HL-60 (cell line): ENCODE data around the gene PKIB.

Source experiments
- DNase-seq, 2 experiments: peaks; one replicate each; pipeline ENCODE4 v3.0.0-alpha.2; 2010 to 2020; ENCODE audit warnings: low read depth in 1 of 2, low spot score in 1 of 2
- H3K27ac ChIP-seq: fragments of 250-450 bp; sonication (Bioruptor Pico); replicated peaks from 2 replicates; pipeline ENCODE4 v1.5.1; 2020; ENCODE audit warnings: mild to moderate bottlenecking, moderate library complexity
- H3K27me3 ChIP-seq: fragments of 250-450 bp; sonication (Bioruptor Pico); 2 replicates; pipeline ENCODE4 v1.5.1; 2021; ENCODE audit warnings: mild to moderate bottlenecking, moderate library complexity; ENCODE audit not compliant: insufficient read depth, poor library complexity, severe bottlenecking
- H3K4me3 ChIP-seq: replicated peaks from 2 replicates; pipeline ENCODE4 v1.5.1; 2011; ENCODE audit warnings: mild to moderate bottlenecking, control low read depth, low read length; ENCODE audit not compliant: insufficient read depth
- GABPA ChIP-seq: IDR thresholded peaks from 2 replicates; pipeline ENCODE4 v1.6.1; 2012; ENCODE audit warnings: low read depth
- POLR2AphosphoS5 ChIP-seq: IDR thresholded peaks from 2 replicates; pipeline ENCODE4 v1.6.1; 2012; ENCODE audit warnings: low read depth
- SPI1 ChIP-seq: IDR thresholded peaks from 2 replicates; pipeline ENCODE4 v1.6.1; 2012; ENCODE audit warnings: low read depth, mild to moderate bottlenecking, borderline replicate concordance
- TF ChIP-seq, protein P1 (sequence below): IDR thresholded peaks from one replicate; pipeline ENCODE4 v1.5.1; 2011; ENCODE audit warnings: low read length, control low read depth, inconsistent platforms; ENCODE audit not compliant: insufficient read depth
- TF ChIP-seq, protein P2 (sequence below): IDR thresholded peaks from 2 replicates; pipeline ENCODE4 v1.6.1; 2012; ENCODE audit warnings: low read depth; ENCODE audit not compliant: insufficient replicate concordance

The PKIB gene

DNA sequence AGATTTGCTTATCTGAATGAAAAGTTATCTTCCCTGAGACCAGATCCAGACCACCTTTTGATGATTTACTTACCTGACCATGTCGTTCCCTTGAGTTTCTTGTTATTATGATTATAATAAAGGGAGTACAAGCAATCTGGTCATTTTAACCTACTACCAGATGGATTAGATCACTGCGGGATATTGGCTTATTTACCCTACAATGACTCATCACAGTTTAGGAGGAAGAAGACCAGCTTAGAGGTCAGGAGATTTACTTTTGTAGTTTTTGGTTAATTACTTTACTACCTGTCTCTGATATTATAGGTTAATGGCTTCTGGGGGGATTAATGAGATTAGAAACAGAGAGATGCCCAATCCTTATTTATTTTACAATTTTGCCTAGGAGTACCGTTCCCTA lies 10.7 kb downstream of the PKIB start:
- H3K27me3 ChIP-seq = peaks cover 2% of the 10 kb centered on the region
- TF ChIP-seq, protein P1, sequence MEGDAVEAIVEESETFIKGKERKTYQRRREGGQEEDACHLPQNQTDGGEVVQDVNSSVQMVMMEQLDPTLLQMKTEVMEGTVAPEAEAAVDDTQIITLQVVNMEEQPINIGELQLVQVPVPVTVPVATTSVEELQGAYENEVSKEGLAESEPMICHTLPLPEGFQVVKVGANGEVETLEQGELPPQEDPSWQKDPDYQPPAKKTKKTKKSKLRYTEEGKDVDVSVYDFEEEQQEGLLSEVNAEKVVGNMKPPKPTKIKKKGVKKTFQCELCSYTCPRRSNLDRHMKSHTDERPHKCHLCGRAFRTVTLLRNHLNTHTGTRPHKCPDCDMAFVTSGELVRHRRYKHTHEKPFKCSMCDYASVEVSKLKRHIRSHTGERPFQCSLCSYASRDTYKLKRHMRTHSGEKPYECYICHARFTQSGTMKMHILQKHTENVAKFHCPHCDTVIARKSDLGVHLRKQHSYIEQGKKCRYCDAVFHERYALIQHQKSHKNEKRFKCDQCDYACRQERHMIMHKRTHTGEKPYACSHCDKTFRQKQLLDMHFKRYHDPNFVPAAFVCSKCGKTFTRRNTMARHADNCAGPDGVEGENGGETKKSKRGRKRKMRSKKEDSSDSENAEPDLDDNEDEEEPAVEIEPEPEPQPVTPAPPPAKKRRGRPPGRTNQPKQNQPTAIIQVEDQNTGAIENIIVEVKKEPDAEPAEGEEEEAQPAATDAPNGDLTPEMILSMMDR = no peak
- TF ChIP-seq GABPA (no peak), POLR2AphosphoS5 (no peak), SPI1 (no peak)
- TF ChIP-seq, protein P2, sequence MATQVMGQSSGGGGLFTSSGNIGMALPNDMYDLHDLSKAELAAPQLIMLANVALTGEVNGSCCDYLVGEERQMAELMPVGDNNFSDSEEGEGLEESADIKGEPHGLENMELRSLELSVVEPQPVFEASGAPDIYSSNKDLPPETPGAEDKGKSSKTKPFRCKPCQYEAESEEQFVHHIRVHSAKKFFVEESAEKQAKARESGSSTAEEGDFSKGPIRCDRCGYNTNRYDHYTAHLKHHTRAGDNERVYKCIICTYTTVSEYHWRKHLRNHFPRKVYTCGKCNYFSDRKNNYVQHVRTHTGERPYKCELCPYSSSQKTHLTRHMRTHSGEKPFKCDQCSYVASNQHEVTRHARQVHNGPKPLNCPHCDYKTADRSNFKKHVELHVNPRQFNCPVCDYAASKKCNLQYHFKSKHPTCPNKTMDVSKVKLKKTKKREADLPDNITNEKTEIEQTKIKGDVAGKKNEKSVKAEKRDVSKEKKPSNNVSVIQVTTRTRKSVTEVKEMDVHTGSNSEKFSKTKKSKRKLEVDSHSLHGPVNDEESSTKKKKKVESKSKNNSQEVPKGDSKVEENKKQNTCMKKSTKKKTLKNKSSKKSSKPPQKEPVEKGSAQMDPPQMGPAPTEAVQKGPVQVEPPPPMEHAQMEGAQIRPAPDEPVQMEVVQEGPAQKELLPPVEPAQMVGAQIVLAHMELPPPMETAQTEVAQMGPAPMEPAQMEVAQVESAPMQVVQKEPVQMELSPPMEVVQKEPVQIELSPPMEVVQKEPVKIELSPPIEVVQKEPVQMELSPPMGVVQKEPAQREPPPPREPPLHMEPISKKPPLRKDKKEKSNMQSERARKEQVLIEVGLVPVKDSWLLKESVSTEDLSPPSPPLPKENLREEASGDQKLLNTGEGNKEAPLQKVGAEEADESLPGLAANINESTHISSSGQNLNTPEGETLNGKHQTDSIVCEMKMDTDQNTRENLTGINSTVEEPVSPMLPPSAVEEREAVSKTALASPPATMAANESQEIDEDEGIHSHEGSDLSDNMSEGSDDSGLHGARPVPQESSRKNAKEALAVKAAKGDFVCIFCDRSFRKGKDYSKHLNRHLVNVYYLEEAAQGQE = no peak
- no peak overlapping the region for H3K4me3 ChIP-seq
- DNase-seq = no peak
- H3K27ac ChIP-seq = no peak overlapping the region

GRCh38 chr6:122621638-122622037 lies 11.4 kb downstream of the PKIB start:
- TF ChIP-seq GABPA = no peak
- no peak for TF ChIP-seq SPI1
- TF ChIP-seq, protein P1 = no peak
- TF ChIP-seq, protein P2 = no peak
- TF ChIP-seq POLR2AphosphoS5 = no peak
- H3K27me3 ChIP-seq = peaks cover 2% of the 10 kb centered on the region
- no peak for DNase-seq
- no peak overlapping the region for H3K27ac ChIP-seq
- H3K4me3 ChIP-seq = no peak overlapping the region

DNA sequence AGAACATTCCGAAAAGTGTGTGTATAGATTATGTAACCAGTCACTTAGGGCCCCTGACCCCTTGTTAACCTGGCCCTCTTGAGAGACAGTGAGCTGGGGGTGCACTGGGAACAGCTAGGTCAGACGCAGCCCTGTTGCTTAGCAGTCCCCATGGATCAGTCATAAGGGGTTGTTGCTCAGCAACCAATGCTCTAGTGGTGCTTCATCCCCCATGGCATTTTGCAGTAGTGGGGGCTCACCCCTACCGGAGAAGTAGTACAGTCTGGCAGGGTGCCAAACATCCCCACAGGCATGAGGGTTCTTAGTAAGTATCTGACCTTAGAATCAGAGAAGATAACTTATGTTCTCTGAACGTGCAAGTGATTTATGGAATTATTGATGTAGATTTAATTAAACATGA lies 12.3 kb downstream of the PKIB start:
- no peak overlapping the region for H3K4me3 ChIP-seq
- H3K27me3 ChIP-seq = peaks cover 2% of the 10 kb centered on the region
- DNase-seq = no peak
- TF ChIP-seq GABPA (no peak), SPI1 (no peak), POLR2AphosphoS5 (no peak)
- TF ChIP-seq, protein P1 = no peak
- TF ChIP-seq, protein P2 = no peak
- H3K27ac ChIP-seq = no peak overlapping the region
